Esophagus squamous epithelium (tissue), 5 donors: Measurements from ENCODE around the gene ARMC8. TPM values are rescaled to one million over a fixed set of nuclear protein-coding genes. Genes with fewer than 3 reads are reported as not detected.

Experiments
- DNase-seq: peaks from one replicate; lab custom pipeline; 2025; lab: John Stamatoyannopoulos, UW
- H3K27ac ChIP-seq, 4 donors: fragments of 200-600 bp; sonication (generic); one replicate each; pipeline ENCODE4 v1.5.1; 2016 to 2019; ENCODE audit warnings: mild to moderate bottlenecking in 1 of 4
- H3K27me3 ChIP-seq, 4 donors: fragments of 200-600 bp; sonication (generic); 1 replicate in 3 of 4; 2 replicates in 1 of 4; pipeline versions ENCODE4 v1.5.1 to v1.6.0; 2017 to 2021; ENCODE audit warnings: antibody characterized with exemption in 1 of 4
- H3K36me3 ChIP-seq, 3 donors: fragments of 200-600 bp; sonication (generic); one replicate each; pipeline ENCODE4 v1.5.1; 2016 to 2019
- H3K4me1 ChIP-seq, 3 donors: fragments of 200-600 bp; sonication (generic); one replicate each; pipeline ENCODE4 v1.5.1; 2017 to 2019
- H3K4me3 ChIP-seq, 4 donors: fragments of 200-600 bp; sonication (generic); 1 replicate in 3 of 4; 2 replicates in 1 of 4; pipeline ENCODE4 v1.5.1; 2016 to 2019; ENCODE audit warnings: mild to moderate bottlenecking in 2 of 4, moderate library complexity in 1 of 4
- H3K9me3 ChIP-seq, 3 donors: fragments of 200-600 bp; sonication (generic); one replicate each; pipeline ENCODE4 v1.5.1; 2016 to 2019
- CTCF ChIP-seq, 6 experiments: fragments of 450-650 bp in 4 of 6; fragments of 200-600 bp in 2 of 6; sonication (generic) in 2 of 6; IDR thresholded peaks; one replicate each; pipeline ENCODE4 v1.5.1; 2016 to 2019; ENCODE audit warnings: antibody characterized with exemption in 6 of 6, mild to moderate bottlenecking in 4 of 6, moderate library complexity in 4 of 6
- POLR2A ChIP-seq, 4 donors: fragments of 450-650 bp; IDR thresholded peaks; one replicate each; pipeline ENCODE4 v1.6.1; 2017; ENCODE audit warnings: antibody characterized with exemption in 4 of 4, mild to moderate bottlenecking in 4 of 4, moderate library complexity in 3 of 4
- WGBS, 2 donors: methylation state at CpG; one replicate each; pipeline ENCODE4 v1.1.5; 2018; 5-methylcytosine and 5-hydroxymethylcytosine counted together
- intact Hi-C: fragments of 100-400 bp; cut with DNase I; formaldehyde crosslinking; loops from one replicate; pipeline ENCODE4 v1.15.0; 2022
- total RNA-seq, 4 donors: library from RNA; depleted of rRNA; stranded (reverse); fragments of >200 nt; gene quantifications; one replicate each; pipeline ENCODE4 v1.1.0, GENCODE V29; 2016
- donor health status: DM: yes; HTN: yes; CAD: no.

Gene ARMC8
- total RNA-seq, 4 donors from 2014 or later = 29.7 to 59.3 (median 34.6) TPM

DNA sequence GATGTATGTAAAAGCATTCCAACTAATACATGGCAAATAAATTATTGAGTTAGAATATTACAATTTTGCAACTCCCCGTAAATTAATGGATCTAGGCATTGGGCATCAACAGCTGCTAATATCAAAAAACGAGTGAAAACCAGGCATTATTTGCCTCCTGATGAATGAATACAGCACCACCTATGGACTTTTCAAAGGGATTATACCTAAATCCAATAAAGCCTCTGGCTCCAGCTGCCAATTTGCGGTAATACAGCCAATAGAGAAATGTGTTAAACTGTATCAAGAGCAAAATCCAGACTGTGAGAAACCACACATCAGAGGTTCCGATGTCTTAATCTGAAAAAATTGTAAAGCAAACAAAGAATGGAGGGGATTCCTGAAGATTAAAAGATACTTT is 38.6 kb upstream of the ARMC8 start:
- Histone ChIP-seq H3K9me3 (no peaks in the 10 kb centered on the region), H3K27me3 (no peaks in the 10 kb centered on the region), H3K4me3 (no peak overlapping the region), H3K4me1 (no peaks in the 10 kb centered on the region), H3K36me3 (no peaks in the 10 kb centered on the region), H3K27ac (no peak overlapping the region)
- intact Hi-C loops = no loop called here
- WGBS, 2 donors = 53 to 65% methylated on average over 4 of the region's 4 CpGs
- TF ChIP-seq CTCF (IDR thresholded peaks at IDR 0.05) = no peak
- TF ChIP-seq POLR2A (IDR thresholded peaks at IDR 0.05) = no peak
- DNase-seq = no peak

DNA sequence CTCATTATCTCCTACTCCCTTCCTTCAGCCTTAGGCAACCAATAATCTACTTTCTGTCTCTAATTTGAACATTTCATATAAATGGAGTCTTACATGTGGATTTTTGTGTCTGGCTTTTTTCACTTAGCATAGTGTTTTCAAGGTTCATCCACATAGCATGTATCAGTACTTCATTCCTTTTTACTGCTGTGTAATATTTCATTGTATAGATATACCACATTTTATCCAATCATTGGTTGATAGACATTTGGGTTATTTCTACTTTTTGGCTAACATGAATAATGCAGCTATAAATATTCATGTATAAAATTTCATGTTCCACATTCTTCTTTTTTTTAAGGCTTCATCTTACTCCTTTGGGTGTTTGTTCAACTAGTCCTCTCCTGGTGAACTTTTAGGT is 32.6 kb upstream of the ARMC8 start:
- H3K4me1 ChIP-seq = no peaks in the 10 kb centered on the region
- no peaks in the 10 kb centered on the region for H3K36me3 ChIP-seq
- DNase-seq = no peak
- H3K9me3 ChIP-seq = peaks cover 0 to 3% (median 0%) of the 10 kb centered on the region in 3 donors
- no peak overlapping the region for H3K27ac ChIP-seq
- intact Hi-C loops = no loop called here
- no peaks in the 10 kb centered on the region for H3K27me3 ChIP-seq
- no peak for TF ChIP-seq POLR2A (IDR thresholded peaks at IDR 0.05)
- TF ChIP-seq CTCF (IDR thresholded peaks at IDR 0.05) = no peak
- no peak overlapping the region for H3K4me3 ChIP-seq

GRCh38 chr3:138157743-138158142 is 29.4 kb upstream of the ARMC8 start:
- no peak for DNase-seq
- no peak overlapping the region for H3K4me3 ChIP-seq
- TF ChIP-seq POLR2A (IDR thresholded peaks at IDR 0.05) = no peak
- TF ChIP-seq CTCF (IDR thresholded peaks at IDR 0.05) = no peak
- intact Hi-C loops = no loop called here
- H3K27ac ChIP-seq = no peak overlapping the region
- no peaks in the 10 kb centered on the region for H3K27me3 ChIP-seq
- H3K9me3 ChIP-seq = peaks cover 0 to 3% (median 0%) of the 10 kb centered on the region in 3 donors
- WGBS, 2 donors = 90 to 92% methylated on average over 4 of the region's 4 CpGs
- H3K4me1 ChIP-seq = no peaks in the 10 kb centered on the region
- H3K36me3 ChIP-seq = peaks cover 0 to 28% (median 10%) of the 10 kb centered on the region in 3 donors

DNA sequence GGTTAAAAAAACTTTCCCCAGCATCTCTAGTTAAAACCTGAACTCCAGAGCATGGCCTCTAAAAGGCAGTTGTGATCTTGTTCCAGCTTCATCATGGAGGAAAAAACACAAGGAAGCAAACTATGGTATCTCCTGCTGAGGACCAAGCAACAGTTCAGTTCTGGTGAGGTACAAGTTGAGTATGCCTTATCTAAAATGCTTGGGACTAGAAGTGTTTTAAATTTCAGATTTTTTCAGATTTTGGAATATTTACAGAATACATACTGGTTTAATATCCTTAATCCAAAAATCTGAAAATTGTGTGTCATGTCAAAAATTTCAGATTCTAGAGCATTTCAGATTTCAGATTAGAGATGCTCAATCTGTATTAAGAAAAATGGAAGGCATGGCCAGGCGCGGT is 22.0 kb upstream of the ARMC8 start:
- no peak for DNase-seq
- H3K36me3 ChIP-seq = peaks cover 0 to 100% (median 41%) of the 10 kb centered on the region in 3 donors
- no peaks in the 10 kb centered on the region for H3K27me3 ChIP-seq
- no peaks in the 10 kb centered on the region for H3K9me3 ChIP-seq
- intact Hi-C loops = no loop called here
- H3K4me3 ChIP-seq = no peak overlapping the region
- H3K4me1 ChIP-seq = no peaks in the 10 kb centered on the region
- TF ChIP-seq CTCF (IDR thresholded peaks at IDR 0.05) = no peak
- no peak for TF ChIP-seq POLR2A (IDR thresholded peaks at IDR 0.05)
- WGBS, 2 donors = 97 to 100% methylated on average over 2 of the region's 2 CpGs
- no peak overlapping the region for H3K27ac ChIP-seq

GRCh38 chr3:138172625-138173024 is 14.5 kb upstream of the ARMC8 start:
- 80% methylated on average over 2 of the region's 2 CpGs for WGBS, 2 donors
- Histone ChIP-seq H3K4me3 (no peak overlapping the region), H3K9me3 (no peaks in the 10 kb centered on the region), H3K27me3 (no peaks in the 10 kb centered on the region), H3K27ac (no peak overlapping the region), H3K36me3 (peaks cover 0 to 53% (median 11%) of the 10 kb centered on the region in 3 donors), H3K4me1 (peaks cover 0 to 36% (median 20%) of the 10 kb centered on the region in 3 donors)
- no peak for TF ChIP-seq CTCF (IDR thresholded peaks at IDR 0.05)
- TF ChIP-seq POLR2A (IDR thresholded peaks at IDR 0.05) = no peak
- DNase-seq = no peak
- intact Hi-C loops = no loop called here
